HEK293 (cell line): ENCODE data around the gene URM1.
A peak's percentile ranks its signal among the peaks of the same experiment; 100 is the strongest.

Source experiments
- CTCF ChIA-PET: fragments of 350-600 bp; formaldehyde crosslinking; extraction: SDS; loops from one replicate; lab custom pipeline; 2021; ENCODE audit warnings: antibody characterized with exemption; lab: Yijun Ruan, JAX
- POLR2A ChIA-PET: fragments of 300-600 bp; formaldehyde crosslinking; extraction: SDS; loops from one replicate; lab custom pipeline; 2020; ENCODE audit warnings: antibody characterized with exemption, inconsistent platforms; lab: Yijun Ruan, JAX
- H3K27ac ChIP-seq: fragments of 200-500 bp; sonication (Bioruptor generic); 2 replicates; pipeline ENCODE4 v1.5.1; 2014; ENCODE audit warnings: low read depth, low read length, control low read depth, inconsistent platforms; ENCODE audit errors: extremely low read depth
- H3K36me3 ChIP-seq, 2 experiments: fragments of 200-500 bp in 1 of 2; sonication (Bioruptor generic) in 1 of 2; 1 replicate in 1 of 2; 2 replicates in 1 of 2; pipeline ENCODE4 v1.5.1; 2014 to 2017; ENCODE audit warnings: inconsistent platforms in 2 of 2, low read length in 2 of 2; ENCODE audit not compliant: control insufficient read depth in 2 of 2, insufficient read depth in 1 of 2
- H3K4me1 ChIP-seq: fragments of 200-500 bp; sonication (Bioruptor generic); 2 replicates; pipeline ENCODE4 v1.5.1; 2014; ENCODE audit warnings: mild to moderate bottlenecking, low read length, inconsistent platforms; ENCODE audit not compliant: control insufficient read depth, insufficient read depth
- H3K4me3 ChIP-seq: 2 replicates; pipeline ENCODE4 v1.5.1; 2011; ENCODE audit warnings: low read depth, mild to moderate bottlenecking, control low read depth, low read length, moderate library complexity
- H3K9me3 ChIP-seq: fragments of 200-500 bp; sonication (Bioruptor generic); 2 replicates; pipeline ENCODE4 v1.5.1; 2014; ENCODE audit warnings: low read depth, low read length, inconsistent platforms; ENCODE audit not compliant: control insufficient read depth, insufficient read depth
- GFI1B ChIP-seq: fragments of 450-650 bp; formaldehyde crosslinking; IDR thresholded peaks from 2 replicates; pipeline ENCODE4 v1.5.1; 2016; ENCODE audit warnings: missing biosample characterization, missing genetic modification characterization
- HOXD13 ChIP-seq: sonication (generic); formaldehyde crosslinking; IDR thresholded peaks from 2 replicates; pipeline ENCODE4 v1.8.0; 2022; ENCODE audit warnings: missing genetic modification reagents, borderline replicate concordance
- INSM2 ChIP-seq: fragments of 450-650 bp; formaldehyde crosslinking; IDR thresholded peaks from 2 replicates; pipeline ENCODE4 v1.5.1; 2016; ENCODE audit warnings: missing biosample characterization, missing genetic modification characterization
- KLF16 ChIP-seq: fragments of 450-650 bp; formaldehyde crosslinking; IDR thresholded peaks from 2 replicates; pipeline ENCODE4 v1.5.1; 2017; ENCODE audit warnings: missing biosample characterization, missing genetic modification characterization
- MEIS1 ChIP-seq: sonication (generic); formaldehyde crosslinking; IDR thresholded peaks from 2 replicates; pipeline ENCODE4 v1.8.1; 2022; ENCODE audit warnings: missing genetic modification reagents, mild to moderate bottlenecking, borderline replicate concordance
- MZF1 ChIP-seq: fragments of 450-650 bp; formaldehyde crosslinking; IDR thresholded peaks from 2 replicates; pipeline ENCODE4 v1.5.1; 2017; ENCODE audit warnings: missing biosample characterization, missing genetic modification characterization, borderline replicate concordance
- PRDM6 ChIP-seq: fragments of 450-650 bp; formaldehyde crosslinking; IDR thresholded peaks from 2 replicates; pipeline ENCODE4 v1.5.1; 2017; ENCODE audit warnings: missing biosample characterization, missing genetic modification characterization
- SP2 ChIP-seq: fragments of 450-650 bp; formaldehyde crosslinking; IDR thresholded peaks from 2 replicates; pipeline ENCODE4 v1.5.1; 2016; ENCODE audit warnings: missing biosample characterization, missing genetic modification characterization
- WT1 ChIP-seq: fragments of 450-650 bp; formaldehyde crosslinking; IDR thresholded peaks from 2 replicates; pipeline ENCODE4 v1.5.1; 2016; ENCODE audit warnings: missing biosample characterization, missing genetic modification characterization
- ZNF10 ChIP-seq: fragments of 450-650 bp; formaldehyde crosslinking; IDR thresholded peaks from 2 replicates; pipeline ENCODE4 v1.5.1; 2017; ENCODE audit warnings: missing biosample characterization, missing genetic modification characterization
- ZNF112 ChIP-seq: fragments of 450-650 bp; formaldehyde crosslinking; IDR thresholded peaks from 2 replicates; pipeline ENCODE4 v1.5.0; 2017; ENCODE audit warnings: missing biosample characterization, missing genetic modification characterization
- ZNF19 ChIP-seq: fragments of 450-650 bp; formaldehyde crosslinking; IDR thresholded peaks from 2 replicates; pipeline ENCODE4; 2016; ENCODE audit warnings: missing biosample characterization, missing genetic modification characterization, low read depth
- ZNF292 ChIP-seq: fragments of 450-650 bp; formaldehyde crosslinking; IDR thresholded peaks from 2 replicates; pipeline ENCODE4 v1.5.1; 2016; ENCODE audit warnings: low read depth, missing biosample characterization, missing genetic modification characterization, borderline replicate concordance
- ZNF311 ChIP-seq: fragments of 450-650 bp; formaldehyde crosslinking; IDR thresholded peaks from 2 replicates; pipeline ENCODE4 v1.5.1; 2017; ENCODE audit warnings: missing biosample characterization, missing genetic modification characterization, borderline replicate concordance
- ZNF394 ChIP-seq: fragments of 450-650 bp; formaldehyde crosslinking; IDR thresholded peaks from 2 replicates; pipeline ENCODE4 v1.5.1; 2016; ENCODE audit warnings: missing biosample characterization, missing genetic modification characterization, mild to moderate bottlenecking, moderate library complexity, borderline replicate concordance
- ZNF416 ChIP-seq: fragments of 450-650 bp; formaldehyde crosslinking; IDR thresholded peaks from 2 replicates; pipeline ENCODE4 v1.5.1; 2016; ENCODE audit warnings: missing biosample characterization, missing genetic modification characterization
- ZNF48 ChIP-seq: fragments of 450-650 bp; formaldehyde crosslinking; IDR thresholded peaks from 2 replicates; pipeline ENCODE4 v1.5.1; 2016; ENCODE audit warnings: missing biosample characterization, missing genetic modification characterization
- ZNF664 ChIP-seq: fragments of 450-650 bp; formaldehyde crosslinking; IDR thresholded peaks from 2 replicates; pipeline ENCODE4 v1.5.1; 2016; ENCODE audit warnings: missing biosample characterization, missing genetic modification characterization
- ZNF701 ChIP-seq: fragments of 450-650 bp; formaldehyde crosslinking; IDR thresholded peaks from 2 replicates; pipeline ENCODE4 v1.5.1; 2016; ENCODE audit warnings: missing biosample characterization, missing genetic modification characterization
- ZNF76 ChIP-seq: fragments of 450-650 bp; formaldehyde crosslinking; IDR thresholded peaks from 2 replicates; pipeline ENCODE4; 2016; ENCODE audit warnings: low read depth, missing biosample characterization, missing genetic modification characterization, borderline replicate concordance
- ZNF792 ChIP-seq: fragments of 450-650 bp; formaldehyde crosslinking; IDR thresholded peaks from 2 replicates; pipeline ENCODE4 v1.5.1; 2016; ENCODE audit warnings: missing biosample characterization, missing genetic modification characterization
- ZSCAN18 ChIP-seq: fragments of 450-650 bp; formaldehyde crosslinking; IDR thresholded peaks from 2 replicates; pipeline ENCODE4 v1.5.1; 2016; ENCODE audit warnings: missing biosample characterization, missing genetic modification characterization
- ZSCAN30 ChIP-seq: fragments of 450-650 bp; IDR thresholded peaks from 2 replicates; pipeline ENCODE4 v1.5.1; 2018; ENCODE audit warnings: missing biosample characterization, mild to moderate bottlenecking, missing genetic modification characterization, moderate library complexity

The URM1 gene

GRCh38 chr9:128384801-128385495 is 13.8 kb downstream of the URM1 start:
- ChIA-PET POLR2A (interaction anchor here (2.8 kb wide), 1 partner anchor 14 kb away, joined by 7 read pairs; the partner anchor contains the start of gene URM1), CTCF (interaction anchor here (0.6 to 2.2 kb wide), 4 partner anchors 23 to 1092 kb away, joined by 3 to 10 read pairs (median 6); no protein-coding TSS in a partner anchor)
- TF ChIP-seq ZNF664 (tag by site-specific recombination) (peak; percentile 70), ZNF48 (tag by site-specific recombination) (no peak)
- Histone ChIP-seq H3K27ac (no peak overlapping the region), H3K4me3 (no peak overlapping the region), H3K36me3 (peaks cover 0 to 73% of the 10 kb centered on the region in 2 experiments; a peak in 1 of 3 replicates), H3K9me3 (no peaks in the 10 kb centered on the region), H3K4me1 (no peaks in the 10 kb centered on the region)

GRCh38 chr9:128385496-128386460 is 14.6 kb downstream of the URM1 start:
- POLR2A ChIA-PET = interaction anchor here (2.8 kb wide), 1 partner anchor 15 kb away, joined by 7 read pairs; the partner anchor contains the start of gene URM1
- H3K36me3 ChIP-seq = peaks cover 0 to 69% of the 10 kb centered on the region in 2 experiments; a peak in 1 of 3 replicates
- no peak for TF ChIP-seq ZNF292 (tag by site-specific recombination)
- no peak for TF ChIP-seq ZNF76
- no peak for TF ChIP-seq GFI1B (tag by site-specific recombination)
- TF ChIP-seq ZNF792 (tag by site-specific recombination) = no peak
- no peak for TF ChIP-seq ZSCAN30 (tag by site-specific recombination)
- no peak for TF ChIP-seq WT1 (tag by site-specific recombination)
- no peak for TF ChIP-seq ZNF701 (tag by site-specific recombination)
- no peak for TF ChIP-seq HOXD13 (CRISPR knock-in tag)
- TF ChIP-seq ZNF394 (tag by site-specific recombination) = no peak
- TF ChIP-seq ZNF112 (tag by site-specific recombination) = no peak

GRCh38 chr9:128388150-128388549 is 17.0 kb downstream of the URM1 start:
- Histone ChIP-seq H3K4me3 (no peak overlapping the region), H3K27ac (no peak overlapping the region), H3K36me3 (peaks cover 0 to 66% of the 10 kb centered on the region in 2 experiments; a peak in 1 of 3 replicates), H3K4me1 (no peaks in the 10 kb centered on the region), H3K9me3 (no peaks in the 10 kb centered on the region)
- ChIA-PET POLR2A (no interaction called here), CTCF (interaction anchor here (0.9 to 1.0 kb wide), 2 partner anchors 26 to 32 kb away, joined by 3 to 4 read pairs; no protein-coding TSS in a partner anchor)
- no peak for TF ChIP-seq MZF1 (tag by site-specific recombination)
- no peak for TF ChIP-seq ZNF416
- no peak for TF ChIP-seq ZNF19 (tag by site-specific recombination)
- TF ChIP-seq PRDM6 (tag by site-specific recombination) = no peak
- no peak for TF ChIP-seq MEIS1 (CRISPR knock-in tag)
- no peak for TF ChIP-seq KLF16 (tag by site-specific recombination)
- no peak for TF ChIP-seq ZNF311 (tag by site-specific recombination)
- no peak for TF ChIP-seq ZSCAN18 (tag by site-specific recombination)
- no peak for TF ChIP-seq ZNF10
- no peak for TF ChIP-seq GFI1B (tag by site-specific recombination)
- TF ChIP-seq INSM2 (tag by site-specific recombination) = no peak
- TF ChIP-seq ZNF292 (tag by site-specific recombination) = no peak
- TF ChIP-seq SP2 (tag by site-specific recombination) = no peak

More at GRCh38 chr9:128385496-128386460, 14.6 kb downstream of the URM1 start:
- CTCF ChIA-PET = interaction anchor here (0.6 to 2.2 kb wide), 3 partner anchors 26 to 1093 kb away, joined by 3 to 10 read pairs (median 9); no protein-coding TSS in a partner anchor
- no peaks in the 10 kb centered on the region for H3K4me1 ChIP-seq
- H3K9me3 ChIP-seq = no peaks in the 10 kb centered on the region
- no peak overlapping the region for H3K27ac ChIP-seq
- no peak overlapping the region for H3K4me3 ChIP-seq
